Keratinocyte (primary cell): ENCODE measurements around the gene LRRC8D. TPM values are rescaled to one million over a fixed set of nuclear protein-coding genes. Genes with fewer than 3 reads are reported as not detected.

Experiments used
- DNase-seq: peaks from one replicate; pipeline ENCODE4 v3.0.0-alpha.2; 2011; ENCODE audit warnings: low read depth, missing footprints, low spot score
- FAIRE-seq: peaks from 2 replicates; lab custom pipeline; 2011; peaks lifted over from hg19 to GRCh38; lab: Jason Lieb, UNC
- H2AFZ ChIP-seq: 2 replicates; pipeline ENCODE4 v1.6.0; 2012; ENCODE audit warnings: low read length, control low read depth, inconsistent platforms; ENCODE audit not compliant: control insufficient read depth
- H3K27ac ChIP-seq: 2 replicates; pipeline ENCODE4 v1.5.1; 2011; ENCODE audit warnings: low read length; ENCODE audit not compliant: control insufficient read depth, insufficient read depth
- H3K27me3 ChIP-seq: 3 replicates; pipeline ENCODE4 v1.6.0; 2011; ENCODE audit warnings: low read length; ENCODE audit not compliant: control insufficient read depth, insufficient read depth; ENCODE audit errors: extremely low read depth
- H3K36me3 ChIP-seq, 2 experiments: 2 replicates in 1 of 2; 3 replicates in 1 of 2; pipeline ENCODE4 v1.5.1; 2011; ENCODE audit warnings: low read length in 2 of 2, mild to moderate bottlenecking in 1 of 2; ENCODE audit not compliant: control insufficient read depth in 2 of 2, insufficient read depth in 2 of 2; ENCODE audit errors: extremely low read depth in 1 of 2
- H3K4me1 ChIP-seq: 3 replicates; pipeline ENCODE4 v1.5.1; 2011; ENCODE audit warnings: low read length; ENCODE audit not compliant: control insufficient read depth, insufficient read depth; ENCODE audit errors: extremely low read depth
- H3K4me2 ChIP-seq: 3 replicates; pipeline ENCODE4 v1.6.0; 2011; ENCODE audit warnings: low read depth, low read length; ENCODE audit not compliant: control insufficient read depth, insufficient read depth; ENCODE audit errors: extremely low read depth
- H3K4me3 ChIP-seq, 3 experiments: fragments of 200-600 bp in 1 of 3; sonication (generic) in 1 of 3; 2 replicates in 2 of 3; 3 replicates in 1 of 3; pipeline ENCODE4 v1.5.1; 2011 to 2016; ENCODE audit warnings: low read length in 3 of 3, mild to moderate bottlenecking in 3 of 3, control low read depth in 2 of 3, inconsistent platforms in 1 of 3, low read depth in 1 of 3, mixed read lengths in 1 of 3, mixed run types in 1 of 3, moderate library complexity in 1 of 3; ENCODE audit not compliant: control insufficient read depth in 2 of 3, insufficient read depth in 2 of 3; ENCODE audit errors: extremely low read depth in 1 of 3
- H3K79me2 ChIP-seq: 2 replicates; pipeline ENCODE4 v1.6.0; 2012; ENCODE audit warnings: low read length; ENCODE audit not compliant: control insufficient read depth, insufficient read depth
- H3K9ac ChIP-seq: 3 replicates; pipeline ENCODE4 v1.6.0; 2011; ENCODE audit warnings: low read length; ENCODE audit not compliant: control insufficient read depth, insufficient read depth; ENCODE audit errors: extremely low read depth
- H3K9me1 ChIP-seq: 3 replicates; pipeline ENCODE4 v1.6.0; 2011; ENCODE audit warnings: low read length; ENCODE audit not compliant: control insufficient read depth, insufficient read depth; ENCODE audit errors: extremely low read depth
- H3K9me3 ChIP-seq: 2 replicates; pipeline ENCODE4 v1.5.1; 2012; ENCODE audit warnings: low read depth, low read length; ENCODE audit not compliant: control insufficient read depth
- H4K20me1 ChIP-seq: 3 replicates; pipeline ENCODE4 v1.6.0; 2011; ENCODE audit warnings: low read length; ENCODE audit not compliant: control insufficient read depth, insufficient read depth; ENCODE audit errors: extremely low read depth
- EZH2 ChIP-seq: IDR thresholded peaks from one replicate; pipeline ENCODE4 v1.6.1; 2012; ENCODE audit warnings: inconsistent platforms, mild to moderate bottlenecking, low read length, moderate library complexity
- dilution Hi-C: fragments of 300-500 bp; cut with MboI; formaldehyde crosslinking; loops from one replicate; pipeline ENCODE4 v1.7.0; 2020; ENCODE audit warnings: low sequenced_read_pairs; ENCODE audit not compliant: extremely low pct_ligation_motif_present
- polyA plus RNA-seq, 5 experiments: library from polyadenylated mRNA; depleted of rRNA in 3 of 5; stranded (reverse) in 3 of 5; stranded (forward) in 1 of 5; unstranded in 1 of 5; fragments of >200 nt; gene quantifications; 1 replicate in 1 of 5; 2 replicates in 3 of 5; 3 replicates in 1 of 5; pipeline versions ENCODE4 v1.2.1 to v1.2.3, GENCODE V29; 2011 to 2012; ENCODE audit warnings: missing spikeins in 2 of 5, low read depth in 1 of 5, low replicate concordance in 1 of 5
- TF ChIP-seq, protein P1 (sequence below), 3 experiments: IDR thresholded peaks in 1 of 3; conservative IDR thresholded peaks in 1 of 3; optimal IDR thresholded peaks in 1 of 3; 2 replicates in 2 of 3; 3 replicates in 1 of 3; pipeline versions ENCODE3 to v1.5.1; 2011; ENCODE audit warnings: low read length in 3 of 3, mild to moderate bottlenecking in 3 of 3, moderate library complexity in 2 of 3, control low read depth in 1 of 3, inconsistent platforms in 1 of 3; ENCODE audit not compliant: insufficient read depth in 2 of 3; ENCODE audit errors: extremely low read depth in 1 of 3

Gene LRRC8D
- polyA plus RNA-seq, 1 donor (not counting 4 experiments of a cell fraction or from before 2014, with no cell fraction given), result 54.7 TPM

DNA sequence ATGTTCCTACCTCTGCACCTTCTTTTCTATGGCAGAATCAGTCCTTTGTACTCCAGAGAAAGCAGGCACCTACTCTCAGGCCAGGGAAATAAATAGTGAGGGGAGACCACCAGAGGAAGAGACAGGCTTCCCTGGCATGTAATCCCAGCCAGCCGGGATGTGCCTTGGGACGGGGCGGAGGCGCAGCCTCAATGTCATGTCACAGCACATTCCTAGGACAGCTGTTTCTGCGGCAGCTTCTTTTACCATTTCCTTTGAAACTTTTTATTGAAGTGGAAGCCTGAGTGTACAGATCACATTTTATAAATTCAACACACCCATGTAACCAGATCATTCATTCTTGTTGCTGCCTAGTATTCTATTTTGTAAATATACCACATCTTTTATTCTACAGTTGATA, 106.2 kb downstream of the LRRC8D start:
- H3K4me1 ChIP-seq, result peaks cover 10% of the 10 kb centered on the region
- no peaks in the 10 kb centered on the region for H3K79me2 ChIP-seq
- no peak overlapping the region for H3K9ac ChIP-seq
- H3K9me3 ChIP-seq, result no peaks in the 10 kb centered on the region
- dilution Hi-C loops, result no loop called here
- H3K9me1 ChIP-seq, result no peaks in the 10 kb centered on the region
- H4K20me1 ChIP-seq, result no peaks in the 10 kb centered on the region
- H3K4me2 ChIP-seq, result peak overlapping the region; percentile 38
- DNase-seq (no peak), FAIRE-seq (no peak)
- H3K36me3 ChIP-seq, result peaks cover 0 to 3% of the 10 kb centered on the region in 2 experiments
- no peaks in the 10 kb centered on the region for H3K27me3 ChIP-seq
- TF ChIP-seq, protein P1, sequence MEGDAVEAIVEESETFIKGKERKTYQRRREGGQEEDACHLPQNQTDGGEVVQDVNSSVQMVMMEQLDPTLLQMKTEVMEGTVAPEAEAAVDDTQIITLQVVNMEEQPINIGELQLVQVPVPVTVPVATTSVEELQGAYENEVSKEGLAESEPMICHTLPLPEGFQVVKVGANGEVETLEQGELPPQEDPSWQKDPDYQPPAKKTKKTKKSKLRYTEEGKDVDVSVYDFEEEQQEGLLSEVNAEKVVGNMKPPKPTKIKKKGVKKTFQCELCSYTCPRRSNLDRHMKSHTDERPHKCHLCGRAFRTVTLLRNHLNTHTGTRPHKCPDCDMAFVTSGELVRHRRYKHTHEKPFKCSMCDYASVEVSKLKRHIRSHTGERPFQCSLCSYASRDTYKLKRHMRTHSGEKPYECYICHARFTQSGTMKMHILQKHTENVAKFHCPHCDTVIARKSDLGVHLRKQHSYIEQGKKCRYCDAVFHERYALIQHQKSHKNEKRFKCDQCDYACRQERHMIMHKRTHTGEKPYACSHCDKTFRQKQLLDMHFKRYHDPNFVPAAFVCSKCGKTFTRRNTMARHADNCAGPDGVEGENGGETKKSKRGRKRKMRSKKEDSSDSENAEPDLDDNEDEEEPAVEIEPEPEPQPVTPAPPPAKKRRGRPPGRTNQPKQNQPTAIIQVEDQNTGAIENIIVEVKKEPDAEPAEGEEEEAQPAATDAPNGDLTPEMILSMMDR (optimal IDR thresholded peaks at IDR 0.05 in 1 of 3, IDR thresholded peaks at IDR 0.05 in 1 of 3, conservative IDR thresholded peaks at IDR 0.05 in 1 of 3; ENCODE audit: extremely low read depth in 1 of 3, insufficient read depth in 2 of 3, low read length in 3 of 3), result no peak
- no peak for TF ChIP-seq EZH2
- no peak overlapping the region for H3K4me3 ChIP-seq
- H2AFZ ChIP-seq, result no peak overlapping the region
- H3K27ac ChIP-seq, result no peak overlapping the region

DNA sequence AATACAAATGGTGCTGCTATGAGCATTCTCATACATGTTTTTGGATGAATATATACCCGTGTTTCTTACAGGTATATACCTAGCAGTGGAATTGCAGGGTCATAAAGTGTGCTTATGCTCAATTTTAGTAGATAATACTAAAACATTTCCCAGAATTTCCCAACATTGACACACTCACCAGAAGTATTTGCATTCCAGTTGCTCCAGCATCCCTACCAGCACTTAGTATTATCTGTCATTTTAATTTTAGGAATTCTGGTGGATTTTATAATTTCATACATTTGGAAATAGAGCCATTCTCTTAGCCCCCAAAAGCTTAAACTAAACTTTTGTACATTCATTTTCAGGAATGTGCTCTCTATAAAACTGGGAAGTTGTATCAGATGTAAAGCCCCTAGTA, 106.6 kb downstream of the LRRC8D start:
- dilution Hi-C loops, result no loop called here
- Histone ChIP-seq H4K20me1 (no peaks in the 10 kb centered on the region), H3K9ac (no peak overlapping the region), H3K9me1 (no peaks in the 10 kb centered on the region), H3K36me3 (peaks cover 0 to 3% of the 10 kb centered on the region in 2 experiments), H3K79me2 (no peaks in the 10 kb centered on the region), H3K4me2 (peak overlapping the region; percentile 38), H3K4me1 (peaks cover 10% of the 10 kb centered on the region), H3K4me3 (no peak overlapping the region), H2AFZ (no peak overlapping the region), H3K27ac (no peak overlapping the region), H3K9me3 (no peaks in the 10 kb centered on the region), H3K27me3 (no peaks in the 10 kb centered on the region)
- no peak for DNase-seq
- no peak for FAIRE-seq
- TF ChIP-seq EZH2, result no peak
- TF ChIP-seq, protein P1 (optimal IDR thresholded peaks at IDR 0.05 in 1 of 3, IDR thresholded peaks at IDR 0.05 in 1 of 3, conservative IDR thresholded peaks at IDR 0.05 in 1 of 3; ENCODE audit: extremely low read depth in 1 of 3, insufficient read depth in 2 of 3, low read length in 3 of 3), result no peak
